ENCODE measurements around the gene SLIT3.

Gene SLIT3

DNA sequence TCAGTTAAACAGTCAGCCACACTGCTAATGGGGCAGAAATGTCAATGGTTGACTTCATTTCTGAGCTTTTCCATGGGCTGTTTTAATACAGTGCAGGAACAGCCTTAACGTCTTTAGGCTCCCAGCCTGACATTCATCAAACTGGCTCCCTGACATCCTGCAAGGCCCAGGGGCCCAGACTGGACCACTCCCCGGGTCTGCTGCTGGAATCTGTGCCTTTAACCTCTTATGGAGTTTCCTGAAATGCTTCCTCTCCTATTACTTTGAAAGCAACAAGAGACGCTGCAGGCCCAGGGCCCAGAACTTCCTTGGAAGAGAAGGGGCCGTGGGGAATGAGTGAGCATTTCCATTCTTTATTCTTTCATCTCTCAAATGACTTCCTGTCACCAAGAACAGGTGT, 504.9 kb downstream of the SLIT3 start:
- DNase-seq (ENCODE audit: low read depth) = no peak

DNA sequence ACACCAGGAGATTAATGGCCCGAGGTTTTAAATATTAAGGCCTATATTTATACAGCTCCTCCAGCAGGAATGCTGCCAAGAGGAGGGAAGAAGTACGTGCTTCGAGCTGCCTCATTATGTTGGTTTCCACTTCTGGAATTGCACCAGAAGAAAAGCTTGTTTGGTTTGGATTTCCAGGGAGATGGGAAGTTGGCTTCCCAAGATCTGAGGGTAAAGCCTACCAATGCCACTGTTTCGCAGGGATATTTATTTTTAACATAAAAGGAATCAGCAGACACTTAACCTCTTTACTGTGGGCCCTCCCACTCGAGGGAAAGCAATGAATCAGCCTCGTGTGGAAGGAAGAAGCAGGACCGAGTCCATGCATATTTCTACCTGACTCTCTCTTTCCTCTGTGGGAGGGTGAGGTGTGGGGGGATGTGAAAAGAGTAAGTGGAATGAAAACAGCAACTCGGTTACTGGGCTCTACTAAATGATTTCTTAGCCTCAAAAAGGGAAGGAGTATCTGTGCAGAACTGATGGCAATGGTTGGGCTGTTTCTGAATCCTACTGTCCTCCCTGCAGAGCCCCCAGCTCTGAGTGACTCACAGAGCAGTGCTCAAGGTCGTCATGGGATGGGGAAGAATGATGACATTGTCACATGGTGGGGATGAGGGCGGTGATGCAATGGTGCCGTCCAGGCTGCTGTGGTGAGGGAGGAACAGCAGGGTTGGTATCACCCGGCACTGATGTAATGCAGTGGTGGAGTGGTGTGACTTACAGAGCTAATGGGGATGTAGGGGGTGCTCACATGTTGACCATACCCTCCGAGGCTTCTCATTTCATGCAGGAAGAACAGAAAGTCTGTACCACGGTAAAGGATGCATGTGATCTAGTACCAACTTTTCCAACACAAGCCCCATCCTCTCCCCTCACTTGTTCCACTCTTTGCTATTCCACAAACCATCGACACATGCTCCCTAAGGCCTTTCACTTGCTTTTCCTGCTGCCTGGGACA, 506.8 kb downstream of the SLIT3 start:
- DNase-seq (ENCODE audit: low read depth) = no peak

DNA sequence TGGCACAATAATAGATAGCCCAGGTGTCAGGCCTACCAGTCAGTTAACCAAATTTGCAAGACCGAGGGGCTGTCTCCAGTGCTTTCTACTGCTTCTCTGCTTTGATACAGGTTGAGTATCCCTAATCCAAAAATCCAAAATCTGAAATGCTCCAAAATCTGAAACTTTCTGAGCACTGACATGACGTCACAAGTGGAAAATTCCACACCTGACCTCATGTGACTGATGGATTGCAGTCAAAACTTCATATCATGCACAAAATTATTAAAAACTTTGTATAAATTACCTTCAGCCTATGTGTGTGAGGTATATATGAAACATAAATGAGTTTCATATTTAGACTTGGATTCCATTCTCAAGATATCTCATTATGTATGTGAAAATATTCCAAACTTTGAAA, 508.3 kb downstream of the SLIT3 start:
- DNase-seq (ENCODE audit: low read depth) = no peak

DNA sequence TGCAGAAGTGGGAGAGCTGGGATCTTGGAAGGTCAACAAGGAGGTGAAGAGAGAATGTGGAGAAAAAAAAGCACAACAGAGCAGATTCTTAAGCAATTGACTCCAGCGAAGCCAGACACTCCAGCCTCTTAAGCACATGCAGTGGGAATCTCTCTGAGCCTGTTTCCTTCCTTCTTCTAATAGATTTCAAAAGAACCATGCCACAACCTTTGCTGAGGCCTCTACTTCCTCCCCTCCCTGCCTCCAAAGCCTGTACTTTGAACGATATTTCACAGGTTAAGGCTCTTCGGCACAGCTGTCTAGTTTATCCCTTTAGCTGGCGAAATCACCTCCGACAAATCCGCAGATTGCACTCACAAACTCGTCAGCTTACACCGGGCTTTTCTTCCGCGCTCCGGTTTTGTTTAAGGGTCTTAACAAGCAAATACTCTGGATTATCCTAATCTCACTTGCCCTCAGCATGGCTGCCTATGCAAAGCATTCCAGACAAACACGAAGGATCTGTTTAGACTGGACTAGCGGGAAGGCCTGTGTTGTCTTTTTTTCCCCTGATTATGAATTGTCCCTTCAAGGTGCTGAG, 510.2 kb downstream of the SLIT3 start:
- DNase-seq (ENCODE audit: low read depth) = no peak

DNA sequence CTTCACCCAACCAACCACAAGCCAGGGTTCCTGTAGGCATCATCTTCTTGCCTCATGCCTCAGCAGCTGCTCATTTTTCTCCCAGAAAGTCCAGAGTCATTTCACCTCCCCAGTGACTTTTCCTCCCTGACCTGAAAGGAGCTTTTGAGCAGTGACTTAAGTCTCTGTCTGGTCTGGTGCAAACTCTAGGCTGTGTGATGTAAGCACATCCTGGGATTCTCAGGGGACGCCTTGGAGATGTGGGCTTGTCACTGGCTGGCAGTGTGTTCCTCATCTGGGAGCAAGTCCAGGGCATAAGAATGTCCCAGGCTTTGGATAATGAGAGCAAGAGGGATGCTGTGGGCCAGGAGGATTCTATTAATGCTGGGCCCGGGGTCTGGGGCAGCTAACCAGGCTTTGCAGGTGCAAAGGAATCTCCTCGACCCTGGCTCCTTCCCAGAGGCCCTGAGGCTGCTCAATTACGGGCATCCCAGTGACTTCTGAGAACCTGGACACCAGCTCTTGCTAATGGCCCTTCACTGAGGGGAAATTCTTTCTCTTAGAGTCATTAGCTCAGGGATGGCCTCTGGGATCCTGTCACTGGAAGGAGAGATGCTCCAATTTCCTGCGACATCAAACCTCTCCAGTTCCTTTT, 510.8 kb downstream of the SLIT3 start:
- no peak for DNase-seq (ENCODE audit: low read depth)

DNA sequence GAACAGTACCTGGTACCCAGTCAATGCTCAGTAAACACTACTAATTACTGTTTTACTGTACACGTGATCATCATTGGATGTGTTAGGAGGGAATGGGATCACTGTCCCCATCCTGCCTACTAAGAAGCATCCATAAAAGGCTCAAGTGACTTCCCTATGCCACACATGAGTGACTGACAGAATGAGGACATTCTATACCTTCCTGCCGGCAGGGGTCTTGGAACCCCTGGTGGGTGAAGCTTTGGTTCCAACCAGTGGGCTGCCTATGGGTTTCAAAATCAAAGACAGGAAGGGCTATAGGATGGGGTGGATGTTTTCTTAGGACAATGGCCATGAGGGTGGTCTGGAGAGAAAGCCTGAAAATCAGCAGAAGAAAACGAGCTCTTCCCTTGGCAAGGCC, 512.2 kb downstream of the SLIT3 start:
- no peak for DNase-seq (ENCODE audit: low read depth)

DNA sequence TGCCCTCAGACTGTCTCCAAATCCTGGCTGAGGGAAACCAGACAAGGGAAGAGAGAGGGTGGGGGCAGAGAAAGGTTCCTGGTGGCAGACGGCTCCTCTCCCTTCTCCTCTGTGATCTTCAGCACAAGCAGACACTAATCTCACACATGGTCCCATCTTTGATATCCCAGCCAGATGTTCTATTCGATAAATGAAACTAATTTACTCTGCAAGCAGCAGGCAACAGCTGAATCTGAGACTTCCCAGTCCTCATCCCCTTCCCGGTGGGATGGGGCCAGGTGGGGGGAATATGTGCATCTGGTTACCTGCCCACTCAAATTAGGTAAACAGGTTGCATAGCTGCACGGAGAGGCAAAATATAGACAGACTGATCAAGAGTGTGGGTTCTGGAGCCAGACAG, 512.8 kb downstream of the SLIT3 start:
- no peak for DNase-seq (ENCODE audit: low read depth)

DNA sequence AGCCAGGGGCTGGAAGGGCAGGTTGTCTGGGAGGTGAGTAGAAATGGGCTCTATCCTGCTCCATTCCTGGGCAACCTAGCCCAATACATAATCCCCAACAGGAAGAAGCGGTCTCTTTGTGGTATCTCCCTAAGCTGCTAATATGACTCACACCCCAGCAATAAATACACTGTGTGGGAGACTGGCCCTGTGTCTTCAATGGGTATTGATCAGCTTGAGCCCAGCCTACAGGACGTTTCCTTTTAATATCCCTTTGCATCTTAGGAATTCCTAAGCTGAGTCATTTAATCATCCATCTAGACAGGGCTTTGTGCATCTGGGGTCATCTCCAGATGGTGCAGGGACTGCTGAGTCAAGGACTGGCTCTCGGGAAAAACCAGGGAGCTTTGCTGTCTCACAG, 514.8 kb downstream of the SLIT3 start:
- no peak for DNase-seq (ENCODE audit: low read depth)

DNA sequence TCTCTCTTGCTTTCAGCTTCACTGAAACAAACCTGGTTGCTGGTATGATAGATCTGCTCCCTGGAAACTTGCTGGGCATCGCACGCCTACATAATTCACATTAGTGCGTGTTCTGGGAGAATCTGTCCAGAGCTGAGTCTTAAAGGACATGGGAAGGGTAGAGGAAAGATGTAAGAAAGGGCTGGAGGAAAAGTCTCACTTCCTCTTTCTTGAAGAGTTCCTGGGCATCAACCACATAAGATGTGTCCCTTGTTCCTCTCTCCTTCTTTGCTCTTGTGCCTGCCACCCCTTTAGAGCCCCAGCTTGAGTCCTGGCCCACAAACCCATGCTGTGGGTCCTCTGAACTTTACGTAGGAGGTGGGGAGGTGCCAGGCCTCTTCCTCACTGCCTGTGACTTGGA, 516.5 kb downstream of the SLIT3 start:
- DNase-seq (ENCODE audit: low read depth) = no peak

DNA sequence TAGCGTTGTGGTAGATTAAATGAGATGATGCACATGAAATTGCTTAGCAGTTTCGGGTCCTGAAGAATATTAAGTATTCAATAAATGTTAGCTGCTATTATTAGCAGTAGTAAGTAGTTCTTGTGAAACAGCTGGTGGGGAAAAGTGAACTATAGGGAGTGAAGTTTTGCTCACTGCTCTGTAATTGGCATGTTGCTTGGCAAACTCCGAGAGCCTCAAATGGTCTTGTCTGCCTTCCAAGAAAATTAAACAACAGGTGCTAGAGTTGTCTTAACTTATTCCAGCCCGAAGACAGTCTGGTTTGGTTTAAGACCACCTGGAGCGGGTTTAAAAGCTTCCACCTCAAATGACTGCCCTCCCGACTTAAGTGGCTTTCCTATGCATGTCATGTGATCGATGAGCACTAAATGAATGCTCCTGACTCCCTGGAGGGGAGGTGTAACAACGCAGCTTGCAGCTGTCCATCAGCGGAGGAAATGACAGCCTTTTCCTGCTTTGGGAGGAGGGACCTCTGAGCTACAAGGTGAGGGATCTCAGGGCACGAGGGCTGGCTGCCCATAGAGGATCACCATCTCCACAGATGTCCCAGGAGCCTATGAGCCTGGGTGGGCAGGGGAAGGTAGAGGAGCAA, 518.9 kb downstream of the SLIT3 start:
- DNase-seq (ENCODE audit: low read depth) = no peak

DNA sequence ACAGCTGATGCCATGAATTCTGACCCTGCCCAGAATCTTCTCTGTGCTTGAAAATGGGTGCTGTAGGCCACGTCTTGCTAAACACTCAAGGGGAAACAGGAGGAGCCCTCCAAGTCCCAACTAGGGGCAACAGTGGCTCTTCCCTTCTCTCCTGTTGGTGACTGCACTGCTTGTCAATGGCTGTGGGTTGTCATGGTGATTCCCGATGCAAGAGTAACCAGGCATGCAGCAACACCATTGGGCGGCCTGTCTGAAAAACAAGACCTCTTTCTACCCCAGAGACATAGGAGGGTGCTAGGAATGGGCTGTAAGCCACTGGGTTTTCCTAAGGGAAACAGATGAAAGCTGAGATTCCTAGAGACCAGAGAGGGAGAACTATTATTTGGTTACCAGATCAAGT, 520.1 kb downstream of the SLIT3 start:
- DNase-seq (ENCODE audit: low read depth) = no peak

DNA sequence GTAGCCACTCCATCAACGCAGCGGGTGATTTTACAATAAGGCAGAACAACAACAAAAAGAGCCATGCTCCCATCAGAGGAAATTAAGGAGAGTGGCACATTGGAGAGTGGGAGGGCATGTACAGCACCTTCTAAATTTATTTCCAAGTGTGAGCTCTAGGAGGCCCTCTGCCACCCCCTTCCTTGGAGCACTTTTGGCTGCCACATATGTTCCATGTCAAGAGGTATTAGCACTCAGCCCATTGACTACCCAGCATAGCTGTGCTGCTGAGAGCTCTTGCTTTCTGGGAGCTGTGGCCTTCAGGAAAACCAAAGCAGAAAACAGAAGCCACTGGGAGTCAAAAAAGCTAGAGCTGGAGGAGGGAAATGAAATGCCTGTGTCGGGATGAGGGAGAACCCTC, 521.6 kb downstream of the SLIT3 start:
- no peak for DNase-seq (ENCODE audit: low read depth)

DNA sequence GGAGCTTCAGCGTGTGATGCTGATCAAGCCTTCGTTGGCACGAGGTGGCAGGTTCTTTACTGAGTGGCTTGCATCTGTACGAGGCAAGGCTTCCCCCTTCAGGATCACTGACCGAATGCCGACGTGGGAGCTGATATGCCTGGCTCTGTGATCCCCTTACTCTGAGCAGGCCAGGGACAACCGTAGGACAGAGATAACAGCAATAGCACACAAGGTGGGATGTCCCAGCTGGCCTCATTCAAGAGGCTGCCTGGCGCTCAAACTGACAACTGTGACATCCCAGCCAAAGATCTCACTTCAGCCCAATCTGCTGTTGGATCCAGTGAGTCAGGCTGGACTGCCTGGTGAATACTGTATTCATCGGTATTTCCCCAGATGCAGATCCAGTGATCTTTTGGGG, 522.4 kb downstream of the SLIT3 start:
- DNase-seq (ENCODE audit: low read depth) = no peak

DNA sequence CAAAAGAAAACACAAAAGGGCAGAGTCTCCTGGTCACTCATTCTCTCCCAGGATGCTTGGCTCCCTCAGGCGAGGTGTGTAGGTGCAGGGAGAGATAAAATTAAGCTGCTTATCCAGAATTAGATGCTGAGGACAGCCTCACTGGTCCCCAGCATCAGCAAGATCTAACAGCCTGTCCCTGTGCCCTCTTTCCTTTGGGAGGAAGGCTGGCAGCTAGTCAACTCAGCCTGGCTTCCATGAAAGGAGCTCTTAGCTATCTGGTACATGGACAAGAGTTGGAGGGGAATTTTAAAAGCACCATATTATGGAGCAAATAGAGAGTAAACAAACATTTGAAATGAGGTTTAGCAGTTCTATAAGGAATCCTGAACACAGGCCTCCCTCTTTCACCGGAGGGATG, 523.3 kb downstream of the SLIT3 start:
- DNase-seq (ENCODE audit: low read depth) = no peak

DNA sequence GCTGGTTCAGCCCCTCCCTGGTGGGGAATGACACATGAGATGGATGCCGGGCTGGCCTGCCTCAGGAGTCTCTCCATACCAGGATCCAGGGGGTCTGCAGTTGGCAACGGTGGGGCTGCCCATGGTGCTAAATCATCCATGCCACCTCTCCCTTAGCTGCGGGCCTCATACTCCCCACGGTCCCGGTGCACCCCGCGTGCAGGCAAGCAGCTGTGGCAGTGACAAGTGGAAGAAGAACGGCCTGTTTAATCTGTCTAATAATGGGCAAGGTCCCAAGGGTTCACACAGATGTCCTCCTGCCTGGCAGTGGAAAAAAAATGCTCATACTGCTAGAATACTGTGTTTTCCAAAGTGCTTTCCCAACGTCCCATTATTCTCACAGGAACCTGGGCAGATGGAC, 524.9 kb downstream of the SLIT3 start:
- DNase-seq (ENCODE audit: low read depth) = no peak

DNA sequence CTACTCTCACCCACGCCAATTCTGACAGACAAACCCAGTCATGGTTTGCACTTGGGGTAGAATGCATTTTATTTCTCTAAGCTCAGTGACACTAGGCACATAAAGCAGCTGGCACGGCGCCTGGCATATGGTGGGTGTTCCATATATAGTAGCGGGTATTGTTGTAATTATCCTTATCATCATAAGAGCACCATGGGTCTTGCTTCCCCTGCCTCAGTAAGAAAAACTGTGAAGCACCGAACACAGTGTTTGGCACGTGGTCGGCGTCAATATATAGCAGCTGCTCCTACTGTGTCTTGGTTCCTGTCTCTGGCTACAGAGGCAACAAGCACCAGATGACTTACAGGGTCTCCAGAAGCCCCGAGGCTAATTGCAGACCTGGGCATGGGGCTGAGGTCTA, 527.7 kb downstream of the SLIT3 start:
- no peak for DNase-seq (ENCODE audit: low read depth)

DNA sequence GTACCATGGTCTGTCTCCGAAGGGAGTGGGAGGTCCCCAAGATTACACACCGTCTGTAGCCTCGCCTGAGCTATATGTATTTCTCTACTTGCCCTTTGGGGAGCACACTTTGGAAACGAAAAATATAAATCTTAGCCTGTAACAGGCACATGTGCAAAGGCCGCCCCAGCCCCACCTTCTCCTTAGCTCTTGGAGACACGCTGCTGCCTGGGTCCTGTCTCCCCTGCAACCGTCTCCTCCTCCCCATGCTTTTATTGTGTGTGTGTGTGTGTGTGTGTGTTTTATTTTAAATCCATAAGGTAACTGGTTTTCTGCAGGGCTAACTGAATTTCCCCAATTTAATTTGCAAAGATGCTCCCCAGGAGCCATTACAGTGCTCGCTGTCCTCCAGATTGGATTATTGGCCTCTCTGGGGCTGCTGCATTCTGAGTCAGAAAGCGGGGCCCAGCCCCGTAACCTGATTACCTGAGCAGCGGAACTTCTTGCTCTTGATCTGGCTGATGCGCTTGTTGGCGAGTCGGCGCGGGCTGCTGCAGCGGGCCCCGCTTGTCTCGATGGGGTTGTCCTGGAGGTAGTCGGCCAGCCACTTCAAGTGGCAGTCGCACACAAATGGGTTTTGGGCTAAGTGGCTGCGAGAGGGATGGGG, 528.5 kb downstream of the SLIT3 start:
- no peak for DNase-seq (ENCODE audit: low read depth)

DNA sequence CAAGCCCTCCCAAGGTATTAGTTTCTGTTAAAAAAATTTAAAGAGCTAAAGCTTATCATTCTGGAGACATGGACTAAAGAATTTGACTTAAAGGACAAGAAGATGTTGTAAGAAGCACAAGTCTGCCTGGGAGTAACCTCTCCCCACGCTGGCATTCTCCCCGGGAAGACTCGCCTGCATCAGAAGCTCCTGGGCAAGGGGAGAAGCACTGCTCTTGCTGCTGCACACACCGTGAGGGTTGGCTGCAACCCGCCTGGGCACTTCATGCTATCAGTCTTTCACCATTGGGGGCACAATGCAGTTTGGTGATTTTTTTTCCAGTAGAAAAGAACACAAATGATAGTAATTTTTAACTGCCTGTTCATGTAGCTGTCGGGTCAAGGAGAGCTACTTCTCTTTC, 529.3 kb downstream of the SLIT3 start:
- no peak for DNase-seq (ENCODE audit: low read depth)

DNA sequence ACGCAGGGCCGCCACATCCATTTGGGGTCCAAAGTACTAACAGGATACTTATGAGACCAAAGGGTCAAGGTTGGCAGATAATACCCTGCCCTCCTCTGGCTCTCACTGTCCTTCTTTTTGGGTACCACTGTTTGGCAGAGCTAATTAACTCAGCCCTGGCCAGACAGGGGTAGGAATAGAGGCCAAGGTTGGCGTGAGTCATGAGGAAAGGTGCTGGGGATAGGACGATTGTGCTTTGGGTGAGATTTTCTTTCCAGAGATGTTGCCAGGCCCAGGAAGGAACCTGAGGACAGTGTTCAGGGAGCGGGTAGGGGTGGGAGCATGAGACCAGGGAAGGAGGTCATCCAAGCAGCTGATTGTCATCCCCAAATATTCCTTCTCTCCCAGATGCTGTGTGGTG, 529.9 kb downstream of the SLIT3 start:
- no peak for DNase-seq (ENCODE audit: low read depth)

DNA sequence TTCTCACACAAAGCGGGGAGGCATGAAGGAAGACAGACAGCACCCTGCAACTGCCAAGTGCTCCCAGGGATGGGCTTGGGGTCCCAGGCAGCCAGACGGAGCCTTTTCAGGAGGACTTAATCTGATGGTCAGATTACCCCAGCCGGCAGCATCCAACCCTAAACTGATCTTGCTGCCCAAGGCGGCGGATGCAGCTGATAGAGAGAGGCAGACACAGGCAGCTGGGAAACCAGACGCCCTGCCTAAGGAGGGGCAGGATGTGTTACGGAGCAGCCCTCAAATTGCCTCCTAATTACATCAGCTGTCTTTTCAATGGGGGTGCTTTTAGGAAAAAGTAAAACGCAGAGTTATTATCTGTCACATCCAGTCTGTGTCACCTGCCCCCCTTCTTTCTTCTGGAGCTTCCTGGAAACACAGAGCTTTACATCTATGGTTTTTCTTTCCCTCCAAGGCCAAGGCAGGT, 530.9 kb downstream of the SLIT3 start:
- no peak for DNase-seq (ENCODE audit: low read depth)

DNA sequence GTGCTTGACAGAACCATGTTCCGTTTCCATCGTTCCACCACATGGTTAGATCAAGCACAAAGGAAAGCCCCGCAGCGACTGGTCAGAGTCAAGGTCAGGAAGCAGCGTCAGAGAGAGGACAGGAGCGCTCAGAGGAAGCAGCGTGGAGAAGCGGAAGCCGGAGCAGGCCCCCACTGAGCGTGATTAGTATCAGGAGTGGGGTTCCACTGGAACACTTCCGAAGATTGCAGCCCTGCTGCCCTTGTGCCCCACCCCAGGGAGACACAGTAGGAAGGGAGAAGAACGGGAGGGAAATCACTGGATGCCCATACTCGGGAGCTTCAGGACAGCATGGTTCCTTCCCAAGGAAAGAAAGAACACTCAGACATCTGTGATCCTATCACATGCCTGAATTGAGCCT, 532.8 kb downstream of the SLIT3 start:
- DNase-seq (ENCODE audit: low read depth) = no peak

DNA sequence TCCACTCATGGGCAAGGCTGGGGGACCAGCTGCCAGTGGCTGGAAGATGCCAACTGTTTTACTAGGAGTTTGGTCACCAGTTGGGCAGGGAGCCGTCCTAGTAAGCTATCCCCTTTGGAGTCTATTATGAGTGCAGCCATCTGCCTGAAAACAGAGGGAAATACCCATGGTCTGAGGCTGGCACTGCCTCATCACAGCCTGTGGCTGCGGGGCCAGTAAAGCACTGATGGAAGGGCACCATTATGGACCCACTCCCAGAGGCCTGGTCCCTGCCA, 534.6 kb downstream of the SLIT3 start:
- no peak for DNase-seq (ENCODE audit: low read depth)
